Thyroid gland (tissue), 4 donors: ENCODE results near the gene AOAH. TPM values are rescaled to one million over a fixed set of nuclear protein-coding genes. Genes with fewer than 3 reads are reported as not detected.

Experiments used
- DNase-seq, 2 donors: peaks; one replicate each; pipeline ENCODE4 v3.0.0-alpha.2; 2019
- H3K27ac ChIP-seq, 3 donors: fragments of 200-600 bp; sonication (generic); 1 replicate in 2 of 3; 2 replicates in 1 of 3; pipeline ENCODE4 v1.5.1; 2016 to 2019; ENCODE audit warnings: mild to moderate bottlenecking in 1 of 3, moderate library complexity in 1 of 3
- H3K27me3 ChIP-seq: fragments of 200-600 bp; sonication (generic); one replicate; pipeline ENCODE4 v1.5.1; 2019
- H3K36me3 ChIP-seq, 2 donors: fragments of 200-600 bp; sonication (generic); one replicate each; pipeline ENCODE4 v1.5.1; 2016 to 2019
- H3K4me1 ChIP-seq, 2 donors: fragments of 200-600 bp; sonication (generic); one replicate each; pipeline ENCODE4 v1.5.1; 2017 to 2019
- H3K4me3 ChIP-seq, 3 donors: fragments of 200-600 bp; sonication (generic); replicated peaks in 1 of 3; 1 replicate in 2 of 3; 2 replicates in 1 of 3; pipeline ENCODE4 v1.5.1; 2016; ENCODE audit warnings: mild to moderate bottlenecking in 1 of 3
- H3K9me3 ChIP-seq: fragments of 200-600 bp; sonication (generic); one replicate; pipeline ENCODE4 v1.5.1; 2017
- CTCF ChIP-seq, 6 experiments: fragments of 200-600 bp in 3 of 6; fragments of 450-650 bp in 3 of 6; sonication (generic) in 3 of 6; IDR thresholded peaks; one replicate each; pipeline ENCODE4 v1.5.1; 2016 to 2019; ENCODE audit warnings: antibody characterized with exemption in 6 of 6, mild to moderate bottlenecking in 2 of 6, inconsistent platforms in 1 of 6, moderate library complexity in 1 of 6
- POLR2A ChIP-seq, 2 donors: fragments of 450-650 bp; IDR thresholded peaks; one replicate each; pipeline ENCODE4 v1.6.1; 2017; ENCODE audit warnings: antibody characterized with exemption in 2 of 2, mild to moderate bottlenecking in 2 of 2, moderate library complexity in 1 of 2
- WGBS, 2 donors: methylation state at CpG; one replicate each; pipeline ENCODE4 v1.1.5; 2017; 5-methylcytosine and 5-hydroxymethylcytosine counted together
- intact Hi-C: fragments of 100-400 bp; cut with DNase I; formaldehyde crosslinking; loops from one replicate; pipeline ENCODE4 v1.15.1; 2023
- total RNA-seq, 4 donors: library from RNA; depleted of rRNA; stranded (reverse); fragments of >200 nt; gene quantifications; one replicate each; pipeline ENCODE4 v1.2.3, GENCODE V29; 2016

Gene AOAH
- total RNA-seq, 4 donors from 2014 or later: 7.4 to 26.7 (median 12.4) TPM

- intact Hi-C loops: no loop called here
- Histone ChIP-seq H3K4me1 (no peaks in the 10 kb centered on the region), H3K9me3 (no peaks in the 10 kb centered on the region), H3K36me3 (no peaks in the 10 kb centered on the region), H3K27me3 (no peaks in the 10 kb centered on the region), H3K27ac (no peak overlapping the region), H3K4me3 (no peak overlapping the region)
- TF ChIP-seq POLR2A (IDR thresholded peaks at IDR 0.05) (no peak), CTCF (IDR thresholded peaks at IDR 0.05) (no peak)
- 83 to 88% methylated on average over 6 of the region's 6 CpGs for WGBS, 2 donors
- no peak for DNase-seq
These were observed 196.8 kb downstream of the AOAH start for GRCh38 chr7:36527549-36527913.

- intact Hi-C loops: no loop called here
- DNase-seq: no peak
- TF ChIP-seq POLR2A (IDR thresholded peaks at IDR 0.05): no peak
- no peak for TF ChIP-seq CTCF (IDR thresholded peaks at IDR 0.05)
- H3K4me1 ChIP-seq: no peaks in the 10 kb centered on the region
- 79 to 89% methylated on average over 3 of the region's 3 CpGs for WGBS, 2 donors
- H3K4me3 ChIP-seq: no peak overlapping the region
- H3K27me3 ChIP-seq: no peaks in the 10 kb centered on the region
- no peaks in the 10 kb centered on the region for H3K9me3 ChIP-seq
- H3K27ac ChIP-seq: no peak overlapping the region
- no peaks in the 10 kb centered on the region for H3K36me3 ChIP-seq
These were observed 197.3 kb downstream of the AOAH start for GRCh38 chr7:36526863-36527548.

- Histone ChIP-seq H3K4me1 (no peaks in the 10 kb centered on the region), H3K9me3 (no peaks in the 10 kb centered on the region), H3K4me3 (no peak overlapping the region), H3K27ac (no peak overlapping the region), H3K36me3 (no peaks in the 10 kb centered on the region), H3K27me3 (no peaks in the 10 kb centered on the region)
- TF ChIP-seq CTCF (IDR thresholded peaks at IDR 0.05) (no peak), POLR2A (IDR thresholded peaks at IDR 0.05) (no peak)
- WGBS, 2 donors: 81 to 85% methylated on average over 6 of the region's 6 CpGs
- no peak for DNase-seq
- intact Hi-C loops: no loop called here
These were observed 200.8 kb downstream of the AOAH start for GRCh38 chr7:36523371-36524101.

GRCh38 chr7:36522453-36523007 is 201.8 kb downstream of the AOAH start:
- H3K4me3 ChIP-seq: no peak overlapping the region
- no peaks in the 10 kb centered on the region for H3K36me3 ChIP-seq
- intact Hi-C loops: no loop called here
- no peak for TF ChIP-seq CTCF (IDR thresholded peaks at IDR 0.05)
- TF ChIP-seq POLR2A (IDR thresholded peaks at IDR 0.05): no peak
- DNase-seq: no peak
- no peaks in the 10 kb centered on the region for H3K4me1 ChIP-seq
- WGBS, 2 donors: 77 to 80% methylated on average over 10 of the region's 10 CpGs
- no peak overlapping the region for H3K27ac ChIP-seq
- no peaks in the 10 kb centered on the region for H3K9me3 ChIP-seq
- H3K27me3 ChIP-seq: no peaks in the 10 kb centered on the region

- intact Hi-C loops: no loop called here
- Histone ChIP-seq H3K4me3 (no peak overlapping the region), H3K9me3 (no peaks in the 10 kb centered on the region), H3K36me3 (no peaks in the 10 kb centered on the region), H3K27me3 (no peaks in the 10 kb centered on the region), H3K4me1 (no peaks in the 10 kb centered on the region), H3K27ac (no peak overlapping the region)
- 71 to 77% methylated on average over 10 of the region's 10 CpGs for WGBS, 2 donors
- TF ChIP-seq POLR2A (IDR thresholded peaks at IDR 0.05): no peak
- no peak for TF ChIP-seq CTCF (IDR thresholded peaks at IDR 0.05)
- DNase-seq: no peak
These were observed 202.4 kb downstream of the AOAH start for GRCh38 chr7:36521911-36522310.
